GM10266 (cell line): ENCODE data around the gene DLG2.

Experiments
- DNase-seq: peaks from one replicate; pipeline ENCODE4 v3.0.0; 2012; ENCODE audit errors: extremely low spot score
- TF ChIP-seq, protein P1 (sequence below): IDR thresholded peaks from 2 replicates; pipeline ENCODE4 v1.5.1; 2012; ENCODE audit warnings: mild to moderate bottlenecking, low read depth; ENCODE audit not compliant: control insufficient read depth, insufficient read depth; ENCODE audit errors: missing control alignments

The DLG2 gene

DNA sequence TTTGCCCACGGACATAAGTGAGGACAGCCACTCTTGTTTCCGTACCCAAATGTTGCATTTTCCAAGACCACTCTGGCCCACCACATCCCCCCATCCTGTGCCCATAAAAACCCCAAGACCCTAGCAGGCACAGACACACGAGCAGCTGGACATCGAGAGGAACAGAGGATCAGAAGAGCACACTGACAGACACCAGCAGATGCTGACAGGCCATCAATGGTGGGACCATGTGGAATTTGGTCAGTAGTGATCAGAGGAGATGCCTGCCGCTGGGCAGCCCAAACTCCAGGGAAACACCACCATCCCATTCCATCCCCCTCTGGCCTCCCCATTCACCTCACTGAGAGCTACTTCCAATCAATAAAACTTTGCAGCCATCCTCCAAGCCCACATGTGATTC, 87.0 kb downstream of the DLG2 start:
- no peak for DNase-seq
- TF ChIP-seq, protein P1, sequence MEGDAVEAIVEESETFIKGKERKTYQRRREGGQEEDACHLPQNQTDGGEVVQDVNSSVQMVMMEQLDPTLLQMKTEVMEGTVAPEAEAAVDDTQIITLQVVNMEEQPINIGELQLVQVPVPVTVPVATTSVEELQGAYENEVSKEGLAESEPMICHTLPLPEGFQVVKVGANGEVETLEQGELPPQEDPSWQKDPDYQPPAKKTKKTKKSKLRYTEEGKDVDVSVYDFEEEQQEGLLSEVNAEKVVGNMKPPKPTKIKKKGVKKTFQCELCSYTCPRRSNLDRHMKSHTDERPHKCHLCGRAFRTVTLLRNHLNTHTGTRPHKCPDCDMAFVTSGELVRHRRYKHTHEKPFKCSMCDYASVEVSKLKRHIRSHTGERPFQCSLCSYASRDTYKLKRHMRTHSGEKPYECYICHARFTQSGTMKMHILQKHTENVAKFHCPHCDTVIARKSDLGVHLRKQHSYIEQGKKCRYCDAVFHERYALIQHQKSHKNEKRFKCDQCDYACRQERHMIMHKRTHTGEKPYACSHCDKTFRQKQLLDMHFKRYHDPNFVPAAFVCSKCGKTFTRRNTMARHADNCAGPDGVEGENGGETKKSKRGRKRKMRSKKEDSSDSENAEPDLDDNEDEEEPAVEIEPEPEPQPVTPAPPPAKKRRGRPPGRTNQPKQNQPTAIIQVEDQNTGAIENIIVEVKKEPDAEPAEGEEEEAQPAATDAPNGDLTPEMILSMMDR, result no peak

DNA sequence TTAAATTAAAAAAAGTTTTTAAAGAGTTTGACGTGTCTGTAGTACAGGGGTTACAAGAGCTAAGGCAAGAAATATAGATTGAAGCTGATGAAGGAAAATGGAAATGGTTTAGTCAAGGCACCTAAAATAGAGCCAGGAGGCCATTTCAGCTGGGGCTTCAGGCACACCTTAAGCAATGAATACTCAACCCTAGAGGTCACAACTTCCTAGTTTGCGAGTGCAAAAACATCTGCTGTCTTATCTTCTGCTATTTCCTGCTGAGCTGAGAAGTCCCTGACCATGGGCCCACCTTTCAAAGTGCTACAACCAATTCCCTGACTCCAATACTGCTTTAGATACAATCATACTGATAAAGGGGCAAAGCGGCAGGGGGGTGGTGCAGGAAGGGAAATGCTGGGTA, 87.4 kb downstream of the DLG2 start:
- TF ChIP-seq, protein P1, result no peak
- DNase-seq, result no peak

DNA sequence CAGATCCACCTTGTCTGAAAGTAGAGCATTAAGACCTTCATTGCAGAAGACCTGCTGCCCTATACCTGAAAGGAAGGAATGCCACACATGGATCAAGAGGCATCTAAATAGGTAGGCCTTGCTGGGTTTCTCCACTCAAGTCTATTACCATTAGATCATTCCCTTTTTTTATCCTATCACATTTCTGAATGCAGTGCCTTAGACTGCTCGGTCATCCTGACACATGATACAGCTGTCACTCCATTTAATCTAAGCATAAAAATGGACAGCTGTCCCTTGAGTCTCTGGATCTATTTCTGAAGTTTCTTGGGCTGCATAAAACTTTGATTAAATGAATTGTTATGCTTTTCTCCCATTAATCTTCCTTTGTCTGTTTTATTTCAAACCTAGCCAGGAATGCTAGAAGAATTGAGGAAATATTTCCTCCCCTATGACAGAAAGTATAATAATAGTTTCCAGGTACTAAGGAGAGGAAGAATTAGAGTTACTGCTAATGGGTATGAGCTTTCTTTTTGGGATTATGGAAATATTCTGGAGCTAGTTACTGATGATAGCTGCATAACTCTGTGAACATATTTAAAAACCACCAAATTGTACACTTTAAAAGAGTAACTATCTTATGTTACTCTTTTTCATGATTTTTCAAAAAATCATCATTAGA, 88.0 kb downstream of the DLG2 start:
- DNase-seq, result no peak
- TF ChIP-seq, protein P1, result no peak

DNA sequence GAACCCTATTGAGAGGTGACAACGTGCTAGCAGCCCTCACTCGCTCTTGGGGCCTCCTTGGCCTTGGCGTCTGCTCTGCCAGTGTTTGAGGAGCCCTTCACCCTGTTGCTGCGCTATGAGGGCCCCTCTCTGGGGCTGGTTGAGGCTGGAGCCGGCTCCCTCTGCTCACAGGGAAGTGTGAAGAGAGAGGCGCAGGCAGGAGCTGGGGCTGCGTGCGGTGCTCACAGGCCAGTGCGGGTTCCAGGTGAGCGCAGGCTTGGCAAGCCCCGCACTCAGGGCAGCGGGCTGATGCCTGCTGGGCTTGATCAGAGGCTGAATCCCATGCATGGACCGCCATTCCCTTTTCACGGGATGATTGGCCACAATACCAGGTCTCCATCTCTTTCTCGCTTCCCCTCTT, 90.7 kb downstream of the DLG2 start:
- TF ChIP-seq, protein P1, result no peak
- no peak for DNase-seq

DNA sequence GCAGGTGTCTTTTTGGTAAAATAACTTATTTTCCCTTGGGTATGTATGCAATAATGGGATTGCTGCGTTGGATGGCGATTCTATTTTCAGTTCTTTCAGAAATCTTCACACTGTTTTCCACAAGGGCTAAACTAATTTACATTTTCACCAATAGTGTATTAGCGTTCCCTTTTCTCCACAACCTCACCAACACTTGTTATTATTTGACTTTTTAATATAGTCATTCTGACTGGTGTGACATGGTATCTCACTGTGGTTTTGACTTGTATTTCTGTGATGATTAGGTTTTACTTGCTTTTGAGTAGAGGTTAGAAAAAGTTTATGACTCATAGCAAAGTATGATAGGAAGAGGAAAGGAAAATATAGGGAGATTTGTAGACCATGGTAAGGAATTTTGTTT, 92.3 kb downstream of the DLG2 start:
- no peak for DNase-seq
- TF ChIP-seq, protein P1, result no peak

DNA sequence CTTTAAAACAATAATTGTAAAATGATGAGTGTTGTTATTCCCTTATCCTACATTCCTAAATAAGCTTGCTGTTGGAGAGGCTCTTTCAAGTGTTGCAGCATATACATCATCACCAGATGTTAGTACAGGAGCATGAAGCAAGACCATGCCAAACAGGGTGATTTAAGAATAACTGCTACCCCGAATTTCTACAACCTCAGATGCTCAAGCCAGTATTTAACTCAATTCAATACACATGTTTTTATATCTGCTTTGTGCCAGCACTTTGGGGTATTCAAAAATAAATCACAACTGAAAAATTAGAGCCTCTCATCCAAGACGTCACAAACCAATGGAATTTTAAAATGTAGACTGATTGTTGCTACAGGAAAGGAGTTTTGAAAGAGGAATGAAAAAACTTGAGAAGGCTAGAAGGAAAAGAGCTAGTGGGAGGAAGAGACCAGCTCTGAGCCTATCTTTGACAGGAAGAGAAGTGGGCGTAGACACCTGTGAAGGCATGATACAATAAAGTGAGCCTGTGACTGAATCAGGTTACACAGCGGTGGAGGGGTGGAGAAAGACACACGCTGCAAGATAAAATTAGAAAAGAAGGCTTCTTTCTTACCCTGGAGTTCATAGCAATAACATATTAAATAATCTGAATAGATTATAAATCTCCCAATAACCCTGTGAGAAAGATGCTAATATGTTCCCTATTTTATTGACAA, 95.8 kb downstream of the DLG2 start:
- TF ChIP-seq, protein P1, result no peak
- DNase-seq, result no peak

DNA sequence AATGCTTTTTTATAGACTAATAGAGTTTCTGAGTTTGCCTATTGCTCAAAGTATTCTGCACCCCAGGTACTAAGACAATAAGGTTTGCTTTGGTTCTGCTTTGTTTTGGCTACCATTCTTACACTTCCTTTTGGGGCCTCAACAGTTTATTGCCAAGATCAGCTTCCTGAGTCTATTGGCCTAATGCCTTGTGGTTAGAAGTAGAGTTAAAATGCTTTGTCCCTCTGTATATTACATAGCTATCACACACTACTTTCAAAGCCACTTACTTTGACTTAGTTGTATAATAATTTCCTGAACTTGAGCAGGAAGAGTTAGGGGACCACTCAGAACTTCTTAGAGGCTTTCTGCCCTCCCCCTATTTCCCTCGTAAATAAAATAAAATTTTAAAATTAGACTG, 96.5 kb downstream of the DLG2 start:
- TF ChIP-seq, protein P1, result no peak
- no peak for DNase-seq
